WTC11 (cell line): ENCODE results near the gene AGBL1.

Source experiments
- ATF1 ChIP-seq: sonication (generic); formaldehyde crosslinking; IDR thresholded peaks from 2 replicates; pipeline ENCODE4 v1.8.1; 2023; ENCODE audit warnings: mild to moderate bottlenecking, moderate library complexity, missing genetic modification reagents
- CTCF ChIP-seq: fragments of 200-600 bp; IDR thresholded peaks from 2 replicates; pipeline ENCODE4 v1.8.0; 2022; ENCODE audit warnings: antibody characterized with exemption
- GABPB1 ChIP-seq: sonication (generic); formaldehyde crosslinking; IDR thresholded peaks from 2 replicates; pipeline ENCODE4 v1.8.1; 2023; ENCODE audit warnings: mild to moderate bottlenecking, missing genetic modification reagents
- NFE2L1 ChIP-seq: sonication (generic); formaldehyde crosslinking; IDR thresholded peaks from 2 replicates; pipeline ENCODE4 v1.8.1; 2023; ENCODE audit warnings: missing genetic modification reagents
- NFYB ChIP-seq: sonication (generic); formaldehyde crosslinking; conservative IDR thresholded peaks from 2 replicates; pipeline ENCODE4 v1.8.0; 2022; ENCODE audit warnings: low read depth, missing genetic modification reagents
- PREB ChIP-seq: sonication (generic); formaldehyde crosslinking; IDR thresholded peaks from 2 replicates; pipeline ENCODE4 v1.8.1; 2022; ENCODE audit warnings: mild to moderate bottlenecking, missing genetic modification reagents, moderate library complexity, borderline replicate concordance
- SMAD3 ChIP-seq: sonication (generic); formaldehyde crosslinking; IDR thresholded peaks from 2 replicates; pipeline ENCODE4 v1.8.0; 2022; ENCODE audit warnings: missing genetic modification reagents, mild to moderate bottlenecking, borderline replicate concordance
- TCF7 ChIP-seq: sonication (generic); formaldehyde crosslinking; IDR thresholded peaks from 2 replicates; pipeline ENCODE4 v1.8.0; 2022; ENCODE audit warnings: mild to moderate bottlenecking, low read depth, missing genetic modification reagents, moderate library complexity
- ZNF219 ChIP-seq: sonication (generic); formaldehyde crosslinking; IDR thresholded peaks from 2 replicates; pipeline ENCODE4 v1.8.0; 2023; ENCODE audit warnings: missing genetic modification reagents, mild to moderate bottlenecking, borderline replicate concordance
- ZNF416 ChIP-seq: fragments of 250-450 bp; sonication (Bioruptor Pico); IDR thresholded peaks from 2 replicates; pipeline ENCODE4 v1.9.0; 2021; ENCODE audit warnings: mild to moderate bottlenecking, inconsistent platforms

GRCh38 chr15:86557018-86557550 lies 477.4 kb downstream of the AGBL1 start:
- no peak for TF ChIP-seq SMAD3 (CRISPR knock-in tag)
- no peak for TF ChIP-seq CTCF
- no peak for TF ChIP-seq PREB (CRISPR knock-in tag)
- no peak for TF ChIP-seq NFYB (CRISPR knock-in tag)
- no peak for TF ChIP-seq ATF1
- no peak for TF ChIP-seq GABPB1 (CRISPR knock-in tag)
- TF ChIP-seq ZNF416 = no peak
- TF ChIP-seq ZNF219 = no peak
- no peak for TF ChIP-seq NFE2L1 (CRISPR knock-in tag)
- TF ChIP-seq TCF7 (CRISPR knock-in tag) = no peak
